Body of pancreas (tissue), 4 donors: ENCODE data around the gene TMEM182.

ENCODE experiments used
- POLR2A ChIP-seq, 3 donors: fragments of 450-650 bp; IDR thresholded peaks; one replicate each; pipeline ENCODE4 v1.6.1; 2016; ENCODE audit warnings: antibody characterized with exemption in 3 of 3, mild to moderate bottlenecking in 2 of 3
- TF ChIP-seq, protein P1 (sequence below), 7 experiments: fragments of 450-650 bp in 4 of 7; fragments of 200-600 bp in 3 of 7; sonication (generic) in 3 of 7; IDR thresholded peaks; one replicate each; pipeline ENCODE4 v1.5.1; 2016 to 2019; ENCODE audit warnings: antibody characterized with exemption in 7 of 7

DNA sequence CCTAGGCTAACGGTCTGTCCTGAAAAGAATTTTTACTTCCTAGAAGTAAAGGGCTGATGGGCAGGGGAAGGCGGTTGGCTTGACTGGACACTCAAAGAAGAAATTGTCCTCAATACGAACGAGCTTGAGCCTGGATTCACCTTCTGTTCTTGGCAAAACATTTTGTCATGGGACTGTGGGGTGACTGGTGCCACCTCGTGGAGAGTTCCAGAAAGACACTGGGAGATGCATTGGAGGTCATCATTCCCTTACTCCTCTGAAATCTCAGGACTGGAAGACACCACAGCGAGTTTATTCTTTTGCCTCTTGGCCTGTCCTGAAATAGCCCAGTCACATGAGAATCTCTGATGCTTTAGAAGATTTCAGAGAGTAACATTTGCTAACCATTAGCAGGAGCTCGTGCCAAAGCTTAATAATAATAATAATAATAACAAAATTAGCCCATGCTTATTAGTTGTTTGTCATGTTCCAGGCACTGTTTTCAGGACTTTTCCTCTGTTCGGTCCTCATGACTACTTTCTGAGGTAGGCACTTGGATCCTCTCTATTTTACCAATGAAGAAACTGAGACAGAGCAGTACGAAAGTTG lies 44.5 kb downstream of the TMEM182 start:
- TF ChIP-seq, protein P1, sequence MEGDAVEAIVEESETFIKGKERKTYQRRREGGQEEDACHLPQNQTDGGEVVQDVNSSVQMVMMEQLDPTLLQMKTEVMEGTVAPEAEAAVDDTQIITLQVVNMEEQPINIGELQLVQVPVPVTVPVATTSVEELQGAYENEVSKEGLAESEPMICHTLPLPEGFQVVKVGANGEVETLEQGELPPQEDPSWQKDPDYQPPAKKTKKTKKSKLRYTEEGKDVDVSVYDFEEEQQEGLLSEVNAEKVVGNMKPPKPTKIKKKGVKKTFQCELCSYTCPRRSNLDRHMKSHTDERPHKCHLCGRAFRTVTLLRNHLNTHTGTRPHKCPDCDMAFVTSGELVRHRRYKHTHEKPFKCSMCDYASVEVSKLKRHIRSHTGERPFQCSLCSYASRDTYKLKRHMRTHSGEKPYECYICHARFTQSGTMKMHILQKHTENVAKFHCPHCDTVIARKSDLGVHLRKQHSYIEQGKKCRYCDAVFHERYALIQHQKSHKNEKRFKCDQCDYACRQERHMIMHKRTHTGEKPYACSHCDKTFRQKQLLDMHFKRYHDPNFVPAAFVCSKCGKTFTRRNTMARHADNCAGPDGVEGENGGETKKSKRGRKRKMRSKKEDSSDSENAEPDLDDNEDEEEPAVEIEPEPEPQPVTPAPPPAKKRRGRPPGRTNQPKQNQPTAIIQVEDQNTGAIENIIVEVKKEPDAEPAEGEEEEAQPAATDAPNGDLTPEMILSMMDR (IDR thresholded peaks at IDR 0.05), result peak; percentile 59 to 78 (median 72)
- no peak for TF ChIP-seq POLR2A (IDR thresholded peaks at IDR 0.05)
